HepG2 (cell line): ENCODE measurements around the gene GSDMA. TPM values are rescaled to one million over a fixed set of nuclear protein-coding genes. Genes with fewer than 3 reads are reported as not detected.

ENCODE experiments used
- ADNP ChIP-seq: sonication (generic); formaldehyde crosslinking; IDR thresholded peaks from 2 replicates; pipeline ENCODE4 v1.4.0; 2020; ENCODE audit warnings: missing genetic modification reagents
- ETV6 ChIP-seq: sonication (generic); formaldehyde crosslinking; conservative IDR thresholded peaks from 2 replicates; pipeline ENCODE4 v1.4.0; 2020; ENCODE audit warnings: missing genetic modification reagents
- GABPA ChIP-seq, 2 experiments: IDR thresholded peaks; 2 replicates each; pipeline ENCODE4 v1.6.1; 2011 to 2016; ENCODE audit warnings: low read depth in 2 of 2, low read length in 1 of 2, missing biosample characterization in 1 of 2, missing genetic modification characterization in 1 of 2
- NCOR1 ChIP-seq: fragments of 200-600 bp; sonication (generic); IDR thresholded peaks from 2 replicates; pipeline ENCODE4 v1.7.0; 2017; ENCODE audit warnings: antibody characterized with exemption, low read length, borderline replicate concordance
- NFIC ChIP-seq: IDR thresholded peaks from 2 replicates; pipeline ENCODE4 v1.6.1; 2012; ENCODE audit warnings: mild to moderate bottlenecking, low read length, inconsistent platforms
- NONO ChIP-seq, 2 experiments: fragments of 450-650 bp in 1 of 2; sonication (generic) in 1 of 2; formaldehyde crosslinking in 1 of 2; IDR thresholded peaks in 1 of 2; conservative IDR thresholded peaks in 1 of 2; 2 replicates each; pipeline versions ENCODE4 v1.6.1 to v1.8.0; 2017 to 2022; ENCODE audit warnings: mild to moderate bottlenecking in 1 of 2, missing genetic modification reagents in 1 of 2, moderate library complexity in 1 of 2
- PLRG1 ChIP-seq: fragments of 450-650 bp; conservative IDR thresholded peaks from 2 replicates; pipeline ENCODE4 v1.6.1; 2016
- REL ChIP-seq: sonication (generic); formaldehyde crosslinking; conservative IDR thresholded peaks from 2 replicates; pipeline ENCODE4 v1.8.0; 2022; ENCODE audit warnings: mild to moderate bottlenecking, missing genetic modification reagents, moderate library complexity
- REXO4 ChIP-seq: sonication (generic); formaldehyde crosslinking; IDR thresholded peaks from 2 replicates; pipeline ENCODE4 v1.8.0; 2022; ENCODE audit warnings: missing genetic modification reagents, mild to moderate bottlenecking, borderline replicate concordance
- SKIL ChIP-seq: sonication (generic); formaldehyde crosslinking; IDR thresholded peaks from 2 replicates; pipeline ENCODE4 v1.8.0; 2022; ENCODE audit warnings: missing genetic modification reagents, mild to moderate bottlenecking, moderate library complexity, borderline replicate concordance
- SP2 ChIP-seq: sonication (generic); formaldehyde crosslinking; IDR thresholded peaks from 2 replicates; pipeline ENCODE4 v1.5.1; 2020; ENCODE audit warnings: mild to moderate bottlenecking, missing genetic modification reagents
- TCF12 ChIP-seq, 2 experiments: fragments of 450-650 bp in 1 of 2; sonication (generic) in 1 of 2; formaldehyde crosslinking in 1 of 2; IDR thresholded peaks; 2 replicates each; pipeline versions ENCODE4 v1.6.1 to v1.8.0; 2017 to 2022; ENCODE audit warnings: antibody characterized with exemption in 1 of 2, mild to moderate bottlenecking in 1 of 2, missing genetic modification reagents in 1 of 2, moderate library complexity in 1 of 2
- ZFP90 ChIP-seq: sonication (generic); formaldehyde crosslinking; IDR thresholded peaks from 2 replicates; pipeline ENCODE4 v1.8.0; 2022; ENCODE audit warnings: missing genetic modification reagents, mild to moderate bottlenecking, inconsistent platforms, borderline replicate concordance
- ZNF225 ChIP-seq: sonication (generic); formaldehyde crosslinking; IDR thresholded peaks from 2 replicates; pipeline ENCODE4 v1.4.0; 2020; ENCODE audit warnings: mild to moderate bottlenecking, missing genetic modification reagents
- ZNF343 ChIP-seq: sonication (generic); formaldehyde crosslinking; IDR thresholded peaks from 2 replicates; pipeline ENCODE4 v1.4.0; 2020; ENCODE audit warnings: mild to moderate bottlenecking, missing genetic modification reagents
- ZNF446 ChIP-seq: sonication (generic); formaldehyde crosslinking; IDR thresholded peaks from 2 replicates; pipeline ENCODE4 v1.5.0; 2020; ENCODE audit warnings: mild to moderate bottlenecking, missing genetic modification reagents
- ZNF569 ChIP-seq: sonication (generic); formaldehyde crosslinking; IDR thresholded peaks from 2 replicates; pipeline ENCODE4 v1.5.0; 2020; ENCODE audit warnings: mild to moderate bottlenecking, missing genetic modification reagents, moderate library complexity, borderline replicate concordance
- ZNF639 ChIP-seq: conservative IDR thresholded peaks from 2 replicates; pipeline ENCODE4 v1.6.1; 2018; ENCODE audit warnings: missing genetic modification reagents
- ZNF75D ChIP-seq: sonication (generic); formaldehyde crosslinking; IDR thresholded peaks from 2 replicates; pipeline ENCODE4 v1.8.1; 2023; ENCODE audit warnings: missing genetic modification reagents, mild to moderate bottlenecking, borderline replicate concordance
- ZSCAN12 ChIP-seq: sonication (generic); formaldehyde crosslinking; IDR thresholded peaks from 2 replicates; pipeline ENCODE4 v1.9.0; 2021; ENCODE audit warnings: mild to moderate bottlenecking, missing genetic modification reagents
- ZSCAN21 ChIP-seq: sonication (generic); formaldehyde crosslinking; IDR thresholded peaks from 2 replicates; pipeline ENCODE4 v1.8.0; 2022; ENCODE audit warnings: mild to moderate bottlenecking, missing genetic modification reagents, moderate library complexity, borderline replicate concordance
- polyA plus RNA-seq, 8 experiments: library from polyadenylated mRNA; depleted of rRNA in 3 of 8; stranded (reverse) in 7 of 8; unstranded in 1 of 8; fragments of >200 nt; fragmentation: Illumina TruSeq in 4 of 8; extraction: Trizol in 4 of 8; gene quantifications; 2 replicates each; pipeline versions ENCODE4 v1.2.1 to v1.2.3, GENCODE V29; 2011 to 2016; ENCODE audit warnings: low read depth in 4 of 8, missing spikeins in 1 of 8, mixed read lengths in 1 of 8; ENCODE audit not compliant: insufficient read depth in 1 of 8
- total RNA-seq, 5 experiments: library from RNA; depleted of rRNA; stranded (reverse); fragments of >200 nt; fragmentation: Illumina TruSeq; extraction: Trizol; gene quantifications; 2 replicates each; pipeline ENCODE4 v1.2.3, GENCODE V29; 2016; ENCODE audit warnings: low read depth in 1 of 5

GSDMA gene
- total and polyA plus RNA-seq, 2 of the 13 experiments (the other 11 are each of a cell fraction or from before 2014, with no cell fraction given): not detected

- TF ChIP-seq ZNF569 (CRISPR knock-in tag) (no peak), NFIC (peak; percentile 63; the same call in 1 of the 2 replicates), ZSCAN12 (CRISPR knock-in tag) (no peak; the same call in 1 of the 2 replicates), ZSCAN21 (CRISPR knock-in tag) (0 out of 2 replicates have a peak, but pooled peaks have one; percentile 19), ZNF343 (peak; percentile 42; the same call in 1 of the 2 replicates), ZNF75D (no peak), REL (no peak), NONO (IDR thresholded peaks at IDR 0.05) (no peak), NONO (CRISPR knock-in tag; conservative IDR thresholded peaks at IDR 0.05) (peak; percentile 87), REXO4 (CRISPR knock-in tag) (no peak), ZNF446 (0 out of 2 replicates have a peak, but pooled peaks have one; percentile 32), ADNP (no peak), NCOR1 (peak; percentile 62; the same call in 1 of the 2 replicates), ZFP90 (CRISPR knock-in tag) (0 out of 2 replicates have a peak, but pooled peaks have one; percentile 12), ETV6 (CRISPR knock-in tag) (peak; percentile 67), SP2 (no peak; the same call in 1 of the 2 replicates), TCF12 (IDR thresholded peaks at IDR 0.05) (no peak), TCF12 (CRISPR knock-in tag; IDR thresholded peaks at IDR 0.05) (no peak), PLRG1 (no peak), ZNF225 (CRISPR knock-in tag) (0 out of 2 replicates have a peak, but pooled peaks have one; percentile 2), SKIL (CRISPR knock-in tag) (peak; percentile 42; the same call in 1 of the 2 replicates), GABPA (IDR thresholded peaks at IDR 0.05; ENCODE audit: low read depth, low read length) (peak; percentile 54), GABPA (CRISPR knock-in tag; IDR thresholded peaks at IDR 0.05; ENCODE audit: low read depth) (peak; percentile 88), ZNF639 (peak; percentile 97)
These were observed 35.5 kb upstream of the GSDMA start, which contains the start of the genes LRRC3C and ORMDL3 (continued) for GRCh38 chr17:39927101-39927928.
